ENCODE results near the gene KIF26B.

Gene KIF26B

GRCh38 chr1:245264226-245264625 is 109.4 kb downstream of the KIF26B start:
- intact Hi-C loops (cut with DNase I): no loop called here

GRCh38 chr1:245266105-245266504 is 111.3 kb downstream of the KIF26B start:
- no peak for DNase-seq
- intact Hi-C loops (cut with DNase I): no loop called here

More at GRCh38 chr1:245264226-245264625, 109.4 kb downstream of the KIF26B start:
- DNase-seq: no peak

GRCh38 chr1:245270063-245270462 is 115.3 kb downstream of the KIF26B start:
- intact Hi-C loops (cut with DNase I): no loop called here
- DNase-seq: no peak

GRCh38 chr1:245270972-245271371 is 116.2 kb downstream of the KIF26B start:
- intact Hi-C loops (cut with DNase I): no loop called here
- no peak for DNase-seq

GRCh38 chr1:245272676-245273075 is 117.9 kb downstream of the KIF26B start:
- intact Hi-C loops (cut with DNase I): no loop called here
- no peak for DNase-seq

- intact Hi-C loops (cut with DNase I): no loop called here
- DNase-seq: peak in 1 of 10 donors; percentile 43
Observed at GRCh38 chr1:245276445-245276844, 121.7 kb downstream of the KIF26B start.

- peak in 1 of 10 donors; percentile 35 for DNase-seq
- intact Hi-C loops (cut with DNase I): no loop called here
Observed at GRCh38 chr1:245277276-245277675, 122.5 kb downstream of the KIF26B start.

- no peak for DNase-seq
- intact Hi-C loops (cut with DNase I): no loop called here
Observed at GRCh38 chr1:245278846-245279245, 124.1 kb downstream of the KIF26B start.

- peak in 1 of 10 donors; percentile 14 for DNase-seq
- intact Hi-C loops (cut with DNase I): no loop called here
Observed at GRCh38 chr1:245279346-245279745, 124.6 kb downstream of the KIF26B start.

- intact Hi-C loops (cut with DNase I): no loop called here
- DNase-seq: peak in 1 of 10 donors; percentile 65
Observed at GRCh38 chr1:245283001-245283400, 128.2 kb downstream of the KIF26B start.

GRCh38 chr1:245285168-245285567 is 130.4 kb downstream of the KIF26B start:
- DNase-seq: no peak
- intact Hi-C loops (cut with DNase I): no loop called here

- no peak for DNase-seq
- intact Hi-C loops (cut with DNase I): no loop called here
Observed at GRCh38 chr1:245288796-245289195, 134.0 kb downstream of the KIF26B start.

GRCh38 chr1:245290836-245291235 is 136.1 kb downstream of the KIF26B start:
- peak in 1 of 10 donors; percentile 50 for DNase-seq
- intact Hi-C loops (cut with DNase I): no loop called here

GRCh38 chr1:245291351-245291750 is 136.6 kb downstream of the KIF26B start:
- intact Hi-C loops (cut with DNase I): no loop called here
- DNase-seq: peak in 1 of 10 donors; percentile 35

GRCh38 chr1:245292141-245292540 is 137.4 kb downstream of the KIF26B start:
- intact Hi-C loops (cut with DNase I): no loop called here
- peak in 1 of 10 donors; percentile 29 for DNase-seq

GRCh38 chr1:245292553-245292952 is 137.8 kb downstream of the KIF26B start:
- intact Hi-C loops (cut with DNase I): no loop called here
- DNase-seq: no peak

- intact Hi-C loops (cut with DNase I): no loop called here
- DNase-seq: no peak
Observed at GRCh38 chr1:245294020-245294419, 139.2 kb downstream of the KIF26B start.

GRCh38 chr1:245298781-245299180 is 144.0 kb downstream of the KIF26B start:
- intact Hi-C loops (cut with DNase I): no loop called here

GRCh38 chr1:245301162-245301580 is 146.4 kb downstream of the KIF26B start:
- no peak for DNase-seq
- intact Hi-C loops (cut with DNase I): no loop called here

More at GRCh38 chr1:245298781-245299180, 144.0 kb downstream of the KIF26B start:
- DNase-seq: peak in 5 of 10 donors; percentile 34 to 88 (median 56)

- intact Hi-C loops (cut with DNase I): no loop called here
Observed at GRCh38 chr1:245301921-245302320, 147.1 kb downstream of the KIF26B start.

GRCh38 chr1:245304698-245305097 is 149.9 kb downstream of the KIF26B start:
- intact Hi-C loops (cut with DNase I): no loop called here
- peak in 1 of 10 donors; percentile 31 for DNase-seq

More at GRCh38 chr1:245301921-245302320, 147.1 kb downstream of the KIF26B start:
- DNase-seq: no peak

GRCh38 chr1:245306020-245306419 is 151.2 kb downstream of the KIF26B start:
- intact Hi-C loops (cut with DNase I): no loop called here
- DNase-seq: no peak

Data from posterior cingulate gyrus (tissue), 11 donors.